Right renal pelvis (tissue), 4 donors: Measurements from ENCODE around the gene HOPX. TPM values are rescaled to one million over a fixed set of nuclear protein-coding genes. Genes with fewer than 3 reads are reported as not detected.
"Not testable (repeated sequence)": the region's sequence is repeated elsewhere in the genome, so short reads cannot be mapped to it uniquely, and the experiment has no call there.

Experiments
- DNase-seq, 4 donors: peaks; one replicate each; pipeline ENCODE4 v3.0.0-alpha.2; 2013; ENCODE audit warnings: low read depth in 4 of 4, low spot score in 3 of 4, missing footprints in 1 of 4
- polyA plus RNA-seq, 4 donors: library from polyadenylated mRNA; unstranded; fragments of 120-200 nt; gene quantifications; one replicate each; pipeline ENCODE4 v1.2.1, GENCODE V29; 2013; ENCODE audit not compliant: insufficient read length in 4 of 4

The HOPX gene
- polyA plus RNA-seq, 4 donors, result 13.6 to 18.7 (median 17.1) TPM

GRCh38 chr4:56689201-56689969 is 8.3 kb upstream of the HOPX start:
- DNase-seq, result no peak

- DNase-seq, result no peak
Measured at GRCh38 chr4:56688094-56688647, 7.1 kb upstream of the HOPX start.

- no peak for DNase-seq
Measured at GRCh38 chr4:56686537-56687231, 5.6 kb upstream of the HOPX start.

DNA sequence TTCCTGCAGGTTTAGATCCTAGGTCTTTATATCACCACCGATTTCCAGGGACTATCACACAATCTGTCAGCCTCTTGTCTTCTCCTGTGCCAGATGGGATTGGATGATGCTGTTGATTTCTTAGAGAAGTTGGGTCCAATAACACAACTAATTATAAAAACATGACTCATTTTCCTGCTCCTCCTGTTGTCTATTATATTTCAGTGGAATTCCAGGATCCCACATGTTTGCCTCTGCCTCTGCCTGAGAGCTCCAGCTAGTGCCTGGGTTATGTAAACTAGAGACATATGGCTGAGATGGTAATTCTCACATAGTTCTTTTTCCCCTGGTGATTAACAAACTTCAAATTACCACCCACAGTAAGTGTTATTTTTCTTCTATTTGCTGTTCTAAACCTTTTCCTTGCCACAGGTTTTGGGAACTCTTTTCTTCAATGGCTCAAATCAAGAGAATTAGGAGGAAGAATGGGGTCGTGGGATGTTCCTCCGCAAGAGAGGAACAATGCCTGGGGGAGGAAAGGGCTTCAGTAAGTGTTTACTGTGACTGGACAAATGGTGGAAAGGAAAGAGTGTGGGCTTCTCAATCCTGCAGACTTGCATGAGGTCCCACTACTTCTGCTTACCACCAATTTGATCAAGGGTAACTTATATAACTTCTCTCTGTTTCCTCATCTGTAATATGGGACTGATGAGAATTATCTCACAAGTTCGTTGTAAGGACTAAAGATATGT is 3.4 kb upstream of the HOPX start:
- DNase-seq, result no peak

- no peak for DNase-seq
Measured at GRCh38 chr4:56683455-56683854, 2.4 kb upstream of the HOPX start.

DNA sequence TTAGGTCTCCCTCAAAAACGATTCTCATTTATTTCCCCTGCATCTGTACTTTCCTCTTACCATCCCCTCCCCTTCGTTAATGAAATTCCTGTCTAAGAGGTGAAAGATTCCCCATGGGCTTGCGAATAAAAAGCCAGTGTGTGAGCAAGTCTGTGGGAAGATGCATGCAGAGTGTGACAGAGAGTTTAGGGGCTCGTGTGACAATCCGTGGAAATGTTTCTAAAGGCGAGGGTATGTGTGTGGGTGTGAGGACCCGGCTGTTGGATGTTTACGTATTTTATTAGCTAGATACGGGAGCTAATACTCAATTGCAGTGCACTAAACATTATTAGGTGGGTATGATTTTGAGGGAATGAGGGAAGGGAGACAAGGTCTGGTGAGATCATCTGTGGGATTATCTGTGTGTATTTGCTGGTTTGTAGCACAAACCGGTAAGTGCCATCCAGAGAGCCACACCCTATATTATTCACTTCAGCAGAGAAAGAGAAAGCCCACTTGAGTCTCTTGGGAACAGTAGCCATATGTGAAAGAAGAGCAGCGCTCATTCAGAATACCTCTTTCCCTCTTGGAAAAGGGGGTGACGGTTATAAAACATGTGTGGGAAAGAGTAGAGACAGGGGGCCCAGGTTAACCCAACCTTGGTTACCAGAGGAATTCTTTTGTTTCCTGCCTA is 893 bp upstream of the HOPX start:
- DNase-seq, result no peak

DNA sequence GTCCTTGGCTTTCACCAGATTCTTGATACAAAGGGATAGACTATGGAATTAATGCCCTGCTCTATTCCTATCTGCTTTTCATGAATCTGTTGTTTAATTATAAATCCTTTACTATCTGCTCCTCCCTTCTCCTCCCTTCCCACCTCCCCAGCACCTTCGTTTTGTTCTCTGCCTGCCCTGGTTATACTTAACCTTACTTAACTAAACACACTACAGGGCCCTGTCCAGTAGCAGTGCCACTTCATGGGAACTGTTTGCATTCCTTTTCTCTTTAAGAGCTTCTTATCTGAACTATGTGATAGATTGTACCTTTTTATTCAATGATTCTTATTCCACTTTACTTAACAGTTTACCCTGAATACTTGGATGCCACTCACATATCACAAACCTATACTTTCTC is 830 bp downstream of the HOPX start:
- no peak for DNase-seq

GRCh38 chr4:56677711-56678110 is 3.4 kb downstream of the HOPX start:
- DNase-seq, result no peak

- DNase-seq, result no peak
Measured at GRCh38 chr4:56674984-56675383, 6.1 kb downstream of the HOPX start.

- DNase-seq, result no peak
Measured at GRCh38 chr4:56671860-56672259, 9.2 kb downstream of the HOPX start.

DNA sequence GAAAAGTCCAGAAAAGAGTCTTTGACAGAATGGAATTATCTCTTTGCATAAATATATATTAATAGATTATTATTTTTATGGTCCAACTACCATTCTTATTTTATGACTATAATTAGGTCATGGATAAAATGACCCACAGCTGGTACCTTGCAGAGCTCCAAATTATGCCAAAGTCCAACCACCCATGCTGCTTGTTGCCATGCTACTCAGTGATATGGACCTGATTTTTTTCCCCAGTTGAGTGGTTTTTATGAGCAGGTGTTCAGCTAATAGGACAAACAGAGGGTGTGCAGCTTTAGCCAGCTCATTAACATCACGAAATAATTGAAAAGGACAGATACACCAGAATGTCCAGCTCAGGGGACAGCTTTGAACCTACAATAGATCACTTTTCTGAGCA is 9.7 kb downstream of the HOPX start:
- DNase-seq, result no peak

DNA sequence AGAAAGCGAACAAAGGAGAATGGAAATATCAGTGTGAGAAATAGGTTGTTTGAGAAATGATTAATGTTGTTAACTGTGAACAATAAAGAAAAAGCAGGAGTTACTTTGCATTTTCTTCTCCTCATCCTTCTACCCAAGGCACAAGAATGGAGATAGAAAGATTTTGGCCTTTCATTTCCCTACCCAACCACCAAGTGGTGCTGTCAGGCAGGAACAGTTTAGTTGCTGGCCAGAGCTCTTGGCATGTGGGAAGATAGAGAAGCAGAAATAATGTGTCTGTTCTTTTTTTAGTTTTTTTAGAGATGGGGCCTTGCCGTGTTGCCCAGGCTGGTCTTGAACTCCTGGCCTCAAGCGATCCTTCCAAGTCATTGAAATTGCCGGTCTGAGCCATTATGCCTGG is 12.8 kb downstream of the HOPX start:
- no peak for DNase-seq

DNA sequence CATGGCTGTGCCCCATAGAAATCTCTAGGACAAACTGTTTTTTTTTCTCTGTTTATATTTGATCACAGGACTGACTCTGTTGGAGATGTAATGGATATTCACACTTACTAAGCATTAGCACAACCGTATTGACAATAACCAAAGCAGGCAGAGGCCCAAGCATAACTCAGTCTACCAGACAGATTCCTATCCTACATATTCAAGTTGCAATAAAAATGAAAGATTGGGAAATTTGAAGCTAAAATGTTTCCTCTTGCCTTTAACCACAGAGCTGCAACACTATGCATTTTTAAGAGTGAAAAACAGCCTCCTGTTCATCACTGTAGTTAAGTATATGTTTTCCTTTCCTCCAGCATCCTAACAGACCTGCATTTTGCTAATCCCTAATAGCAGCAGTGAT is 13.7 kb downstream of the HOPX start:
- not testable (repeated sequence) for DNase-seq

DNA sequence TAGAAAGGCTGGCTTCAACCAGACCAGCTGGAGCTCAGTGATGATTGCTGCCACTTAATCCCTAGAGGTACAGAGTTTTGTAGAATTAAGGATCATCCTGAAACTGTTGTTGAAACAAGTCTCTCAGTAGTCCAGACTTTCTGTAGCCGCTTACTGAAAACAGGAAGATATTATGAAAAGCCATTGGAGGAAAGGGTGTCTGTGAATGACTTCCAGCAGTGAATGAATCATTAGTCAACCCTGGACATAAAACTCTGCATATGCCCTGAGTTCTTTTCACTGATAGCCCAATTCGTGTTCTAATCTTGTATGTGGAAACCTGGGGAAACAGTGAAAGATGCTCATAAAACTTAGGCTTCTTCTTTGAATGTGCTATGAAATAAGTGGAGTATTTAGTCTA is 14.8 kb downstream of the HOPX start:
- no peak for DNase-seq

DNA sequence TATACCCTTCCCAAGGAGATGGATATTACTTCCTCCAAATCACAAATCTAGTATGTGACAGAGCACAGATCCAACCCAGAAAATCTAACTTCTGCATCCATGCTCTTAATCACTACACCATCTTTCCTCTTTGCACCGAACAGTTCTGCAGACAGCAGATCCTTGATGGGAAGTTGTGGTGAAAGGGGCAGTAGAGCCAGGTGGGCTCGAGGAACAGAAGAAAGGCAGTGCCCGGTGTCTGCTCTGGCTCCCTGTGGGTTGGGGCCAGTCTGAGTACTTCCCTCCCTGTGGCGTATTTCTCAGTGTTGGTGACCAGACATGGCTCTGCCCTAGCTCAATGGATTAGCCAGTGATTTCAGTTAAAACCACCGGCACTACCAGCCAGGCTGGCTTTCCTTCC is 15.3 kb downstream of the HOPX start:
- no peak for DNase-seq

DNA sequence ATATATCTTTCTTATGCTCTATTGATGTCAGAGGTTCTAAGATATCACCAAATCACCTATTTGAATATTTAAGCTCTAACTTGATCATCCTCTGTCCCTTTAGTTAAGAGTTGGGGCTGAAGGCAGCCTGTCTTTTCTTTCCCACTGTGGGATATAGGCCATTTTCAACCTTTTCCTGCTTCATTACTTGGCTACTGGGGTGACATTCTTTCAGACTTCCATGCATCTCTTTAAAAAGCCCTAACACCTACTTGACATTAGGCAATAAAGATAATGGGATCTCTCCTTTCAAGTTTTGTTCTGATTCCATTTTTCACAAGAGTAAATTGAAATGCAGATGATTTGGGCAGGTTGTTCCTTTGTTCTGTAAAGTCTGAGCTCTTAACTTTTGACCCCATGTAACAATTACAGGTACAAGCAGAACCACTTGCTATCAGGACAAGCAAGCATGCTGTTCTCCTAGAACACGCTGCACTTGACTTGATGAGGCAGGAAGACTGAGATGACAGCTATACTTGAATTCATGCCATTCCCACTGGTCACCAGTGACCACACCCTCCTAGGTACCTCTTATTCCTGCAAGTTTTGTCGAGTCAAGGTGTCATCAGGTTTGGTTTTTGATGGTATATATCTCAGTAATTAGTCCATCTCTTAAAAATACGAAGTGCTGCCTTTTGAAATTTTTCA is 18.2 kb downstream of the HOPX start:
- DNase-seq, result no peak

DNA sequence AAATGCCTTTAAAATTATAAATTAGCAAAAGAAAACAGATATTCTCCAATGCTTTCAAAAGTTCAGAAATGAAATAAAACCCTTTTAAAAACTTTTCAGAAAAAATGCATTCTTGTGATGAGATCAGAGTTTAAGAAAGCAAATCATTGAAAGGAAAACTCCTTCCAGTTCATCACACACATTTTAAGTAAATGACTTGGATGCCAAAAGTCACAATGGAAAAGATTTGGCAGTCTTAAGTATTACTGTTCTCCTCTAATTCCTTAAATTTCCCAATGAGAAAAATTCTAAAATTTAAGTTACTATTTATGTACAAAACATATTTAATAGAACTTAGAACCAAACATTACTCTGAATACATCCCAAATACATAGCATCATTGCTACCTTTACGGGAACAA is 21.1 kb downstream of the HOPX start:
- no peak for DNase-seq

GRCh38 chr4:56658528-56658927 is 22.6 kb downstream of the HOPX start:
- DNase-seq, result no peak

DNA sequence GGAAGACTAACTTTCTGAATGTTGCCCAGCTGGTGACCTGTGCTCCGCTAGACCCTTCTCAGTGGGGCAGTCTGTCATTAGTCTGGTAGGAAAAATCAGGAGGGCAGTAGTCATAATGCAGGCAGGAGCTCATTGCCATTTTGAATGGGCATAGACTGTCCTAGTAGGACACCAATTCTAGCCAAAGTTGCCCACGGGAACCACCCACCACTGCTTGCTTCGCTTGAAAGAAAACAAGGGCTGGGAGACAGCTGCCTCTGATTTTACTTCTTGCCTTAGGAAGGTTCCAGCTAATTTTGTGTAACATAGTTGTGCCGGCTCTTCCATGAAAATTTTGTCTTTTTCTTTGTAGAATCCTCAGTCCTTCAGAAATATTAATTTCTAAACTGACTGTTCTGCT is 23.3 kb downstream of the HOPX start:
- DNase-seq, result no peak

DNA sequence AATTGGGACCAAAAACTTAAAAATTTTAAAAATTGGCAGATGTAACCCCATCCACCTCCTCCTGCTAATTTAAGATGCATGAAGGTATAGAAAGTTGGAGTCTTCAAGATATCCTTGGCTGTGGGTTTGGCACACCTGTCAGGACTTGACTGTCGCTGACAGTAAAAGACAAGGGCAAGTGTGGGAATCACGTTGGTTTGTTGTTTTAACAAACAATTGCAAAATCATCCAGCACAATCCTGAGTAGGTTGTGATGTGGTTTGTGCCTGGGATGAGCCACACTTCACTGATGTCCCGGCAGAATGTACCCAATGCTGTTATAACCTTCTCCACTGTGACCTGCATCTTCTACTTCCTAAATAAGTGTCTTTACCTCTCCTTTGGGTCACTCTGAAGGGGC is 24.0 kb downstream of the HOPX start:
- no peak for DNase-seq
